ENCODE measurements around the gene CFAP97D2. TPM values are rescaled to one million over a fixed set of nuclear protein-coding genes. Genes with fewer than 3 reads are reported as not detected.

CFAP97D2 gene
- total and polyA plus RNA-seq, 2 of the 13 experiments (the other 11 are each of a cell fraction or from before 2014, with no cell fraction given) = not detected

DNA sequence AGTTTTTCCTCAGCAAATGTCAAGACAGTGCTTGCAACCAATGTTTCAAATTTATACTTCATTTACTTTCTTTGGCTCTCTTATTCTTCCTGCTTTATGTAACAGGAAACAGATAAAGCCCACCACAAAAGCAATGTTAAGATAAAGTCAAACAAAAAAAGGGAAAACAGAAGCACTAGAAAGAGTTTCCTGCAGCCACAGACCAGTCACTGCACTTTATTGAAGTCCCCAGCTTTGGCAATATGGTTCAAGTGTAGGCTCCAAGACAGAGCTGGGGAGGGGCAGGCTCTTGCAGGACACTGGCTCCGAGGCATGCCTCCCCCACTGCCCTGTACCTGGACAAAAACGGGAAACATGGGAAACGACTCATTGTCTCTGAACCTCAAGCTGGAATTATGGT lies 40.3 kb downstream of the CFAP97D2 start:
- Histone ChIP-seq H3K9ac (ENCODE audit: insufficient read depth, low read depth, low read length) (no peak overlapping the region), H3K36me3 (replicated peaks in 1 of 2; ENCODE audit: control insufficient read depth in 1 of 2, insufficient read depth in 2 of 2, low read length in 2 of 2) (no peaks in the 10 kb centered on the region), H4K20me1 (ENCODE audit: insufficient read depth, low read length) (no peaks in the 10 kb centered on the region), H3K27ac (ENCODE audit: extremely low read length, insufficient read depth, low read length) (no peak overlapping the region), H2AFZ (ENCODE audit: low read length) (no peak overlapping the region), H3K27me3 (ENCODE audit: control insufficient read depth in 1 of 2, insufficient read depth in 2 of 2, low read length in 2 of 2) (peaks cover 2 to 9% of the 10 kb centered on the region in 2 experiments; a peak in 2 of 5 replicates), H3K9me3 (ENCODE audit: low read length) (no peaks in the 10 kb centered on the region), H3K79me2 (ENCODE audit: insufficient read depth, low read length) (no peaks in the 10 kb centered on the region), H3K4me1 (ENCODE audit: insufficient read depth, low read length) (no peaks in the 10 kb centered on the region), H3K4me3 (replicated peaks in 1 of 3; ENCODE audit: insufficient read depth in 1 of 3, low read depth in 2 of 3, low read length in 3 of 3) (no peak overlapping the region), H3K4me2 (ENCODE audit: low read depth, low read length) (no peak overlapping the region)
- intact Hi-C loops (cut with micrococcal nuclease; ENCODE audit: unreplicated experiment) (no loop called here), in situ Hi-C loops (cut with HindIII; ENCODE audit: extremely low pct_ligation_motif_present, low pct_unique_long_range_greater_than_20kb) (no loop called here)
- ChIA-PET POLR2A (no interaction called here), CTCF (ENCODE audit: low intra/inter-chr PET ratio, low total read pairs) (no interaction called here)
- no peak for ATAC-seq
- 0% methylated on average over 3 of the region's 3 CpGs for WGBS (ENCODE audit: low lambda C conversion rate)
- DNase-seq (ENCODE audit: low spot score) = no peak
- BruUV-seq (replicated peaks) = no TSS peak
- no peak for FAIRE-seq
- TF ChIP-seq ZNF703 (CRISPR knock-in tag; IDR thresholded peaks at IDR 0.05; ENCODE audit: borderline replicate concordance) = no peak
- TF ChIP-seq HOXA5 (CRISPR knock-in tag; IDR thresholded peaks at IDR 0.05) = no peak
- TF ChIP-seq PHF8 (CRISPR knock-in tag; IDR thresholded peaks at IDR 0.05) = no peak
- no peak for TF ChIP-seq ZNF367 (CRISPR knock-in tag; IDR thresholded peaks at IDR 0.05; ENCODE audit: borderline replicate concordance)
- TF ChIP-seq, protein P1, sequence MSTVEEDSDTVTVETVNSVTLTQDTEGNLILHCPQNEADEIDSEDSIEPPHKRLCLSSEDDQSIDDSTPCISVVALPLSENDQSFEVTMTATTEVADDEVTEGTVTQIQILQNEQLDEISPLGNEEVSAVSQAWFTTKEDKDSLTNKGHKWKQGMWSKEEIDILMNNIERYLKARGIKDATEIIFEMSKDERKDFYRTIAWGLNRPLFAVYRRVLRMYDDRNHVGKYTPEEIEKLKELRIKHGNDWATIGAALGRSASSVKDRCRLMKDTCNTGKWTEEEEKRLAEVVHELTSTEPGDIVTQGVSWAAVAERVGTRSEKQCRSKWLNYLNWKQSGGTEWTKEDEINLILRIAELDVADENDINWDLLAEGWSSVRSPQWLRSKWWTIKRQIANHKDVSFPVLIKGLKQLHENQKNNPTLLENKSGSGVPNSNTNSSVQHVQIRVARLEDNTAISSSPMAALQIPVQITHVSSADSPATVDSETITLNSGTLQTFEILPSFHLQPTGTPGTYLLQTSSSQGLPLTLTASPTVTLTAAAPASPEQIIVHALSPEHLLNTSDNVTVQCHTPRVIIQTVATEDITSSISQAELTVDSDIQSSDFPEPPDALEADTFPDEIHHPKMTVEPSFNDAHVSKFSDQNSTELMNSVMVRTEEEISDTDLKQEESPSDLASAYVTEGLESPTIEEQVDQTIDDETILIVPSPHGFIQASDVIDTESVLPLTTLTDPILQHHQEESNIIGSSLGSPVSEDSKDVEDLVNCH (CRISPR knock-in tag; IDR thresholded peaks at IDR 0.05) = no peak
- TF ChIP-seq, protein P2, sequence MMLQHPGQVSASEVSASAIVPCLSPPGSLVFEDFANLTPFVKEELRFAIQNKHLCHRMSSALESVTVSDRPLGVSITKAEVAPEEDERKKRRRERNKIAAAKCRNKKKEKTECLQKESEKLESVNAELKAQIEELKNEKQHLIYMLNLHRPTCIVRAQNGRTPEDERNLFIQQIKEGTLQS (CRISPR knock-in tag; IDR thresholded peaks at IDR 0.05) = no peak
- TF ChIP-seq, protein P3, sequence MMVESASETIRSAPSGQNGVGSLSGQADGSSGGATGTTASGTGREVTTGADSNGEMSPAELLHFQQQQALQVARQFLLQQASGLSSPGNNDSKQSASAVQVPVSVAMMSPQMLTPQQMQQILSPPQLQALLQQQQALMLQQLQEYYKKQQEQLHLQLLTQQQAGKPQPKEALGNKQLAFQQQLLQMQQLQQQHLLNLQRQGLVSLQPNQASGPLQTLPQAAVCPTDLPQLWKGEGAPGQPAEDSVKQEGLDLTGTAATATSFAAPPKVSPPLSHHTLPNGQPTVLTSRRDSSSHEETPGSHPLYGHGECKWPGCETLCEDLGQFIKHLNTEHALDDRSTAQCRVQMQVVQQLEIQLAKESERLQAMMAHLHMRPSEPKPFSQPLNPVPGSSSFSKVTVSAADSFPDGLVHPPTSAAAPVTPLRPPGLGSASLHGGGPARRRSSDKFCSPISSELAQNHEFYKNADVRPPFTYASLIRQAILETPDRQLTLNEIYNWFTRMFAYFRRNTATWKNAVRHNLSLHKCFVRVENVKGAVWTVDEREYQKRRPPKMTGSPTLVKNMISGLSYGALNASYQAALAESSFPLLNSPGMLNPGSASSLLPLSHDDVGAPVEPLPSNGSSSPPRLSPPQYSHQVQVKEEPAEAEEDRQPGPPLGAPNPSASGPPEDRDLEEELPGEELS (CRISPR knock-in tag; IDR thresholded peaks at IDR 0.05) = no peak
- TF ChIP-seq ZNF737 (CRISPR knock-in tag; IDR thresholded peaks at IDR 0.05; ENCODE audit: borderline replicate concordance) = no peak
- TF ChIP-seq, protein P4, sequence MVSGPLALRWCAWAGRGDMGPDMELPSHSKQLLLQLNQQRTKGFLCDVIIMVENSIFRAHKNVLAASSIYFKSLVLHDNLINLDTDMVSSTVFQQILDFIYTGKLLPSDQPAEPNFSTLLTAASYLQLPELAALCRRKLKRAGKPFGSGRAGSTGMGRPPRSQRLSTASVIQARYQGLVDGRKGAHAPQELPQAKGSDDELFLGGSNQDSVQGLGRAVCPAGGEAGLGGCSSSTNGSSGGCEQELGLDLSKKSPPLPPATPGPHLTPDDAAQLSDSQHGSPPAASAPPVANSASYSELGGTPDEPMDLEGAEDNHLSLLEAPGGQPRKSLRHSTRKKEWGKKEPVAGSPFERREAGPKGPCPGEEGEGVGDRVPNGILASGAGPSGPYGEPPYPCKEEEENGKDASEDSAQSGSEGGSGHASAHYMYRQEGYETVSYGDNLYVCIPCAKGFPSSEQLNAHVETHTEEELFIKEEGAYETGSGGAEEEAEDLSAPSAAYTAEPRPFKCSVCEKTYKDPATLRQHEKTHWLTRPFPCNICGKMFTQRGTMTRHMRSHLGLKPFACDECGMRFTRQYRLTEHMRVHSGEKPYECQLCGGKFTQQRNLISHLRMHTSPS (CRISPR knock-in tag; IDR thresholded peaks at IDR 0.05; ENCODE audit: low read depth) = no peak
- TF ChIP-seq, protein P5, sequence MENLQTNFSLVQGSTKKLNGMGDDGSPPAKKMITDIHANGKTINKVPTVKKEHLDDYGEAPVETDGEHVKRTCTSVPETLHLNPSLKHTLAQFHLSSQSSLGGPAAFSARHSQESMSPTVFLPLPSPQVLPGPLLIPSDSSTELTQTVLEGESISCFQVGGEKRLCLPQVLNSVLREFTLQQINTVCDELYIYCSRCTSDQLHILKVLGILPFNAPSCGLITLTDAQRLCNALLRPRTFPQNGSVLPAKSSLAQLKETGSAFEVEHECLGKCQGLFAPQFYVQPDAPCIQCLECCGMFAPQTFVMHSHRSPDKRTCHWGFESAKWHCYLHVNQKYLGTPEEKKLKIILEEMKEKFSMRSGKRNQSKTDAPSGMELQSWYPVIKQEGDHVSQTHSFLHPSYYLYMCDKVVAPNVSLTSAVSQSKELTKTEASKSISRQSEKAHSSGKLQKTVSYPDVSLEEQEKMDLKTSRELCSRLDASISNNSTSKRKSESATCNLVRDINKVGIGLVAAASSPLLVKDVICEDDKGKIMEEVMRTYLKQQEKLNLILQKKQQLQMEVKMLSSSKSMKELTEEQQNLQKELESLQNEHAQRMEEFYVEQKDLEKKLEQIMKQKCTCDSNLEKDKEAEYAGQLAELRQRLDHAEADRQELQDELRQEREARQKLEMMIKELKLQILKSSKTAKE (CRISPR knock-in tag; IDR thresholded peaks at IDR 0.05; ENCODE audit: borderline replicate concordance) = no peak
- TF ChIP-seq FOXC1 (CRISPR knock-in tag; IDR thresholded peaks at IDR 0.05; ENCODE audit: borderline replicate concordance) = no peak
- TF ChIP-seq SOX5 (CRISPR knock-in tag; IDR thresholded peaks at IDR 0.05; ENCODE audit: borderline replicate concordance) = no peak
- no peak for TF ChIP-seq ZNF34 (CRISPR knock-in tag; IDR thresholded peaks at IDR 0.05; ENCODE audit: borderline replicate concordance)
- TF ChIP-seq ASH2L (IDR thresholded peaks at IDR 0.05; ENCODE audit: insufficient read length, low read depth, low read length) = no peak
- TF ChIP-seq RORA (CRISPR knock-in tag; IDR thresholded peaks at IDR 0.05) = no peak
- no peak for TF ChIP-seq ZNF30 (CRISPR knock-in tag; IDR thresholded peaks at IDR 0.05)
- TF ChIP-seq PLRG1 (conservative IDR thresholded peaks at IDR 0.05) = no peak

Data from HepG2 (cell line).